Measurements from ENCODE around the gene NIF3L1. TPM values are rescaled to one million over a fixed set of nuclear protein-coding genes. Genes with fewer than 3 reads are reported as not detected.

Gene NIF3L1
- total RNA-seq, 4 donors from 2014 or later, result 17.0 to 28.7 (median 22.4) TPM

- TF ChIP-seq POLR2A (IDR thresholded peaks at IDR 0.05) (no peak), CTCF (IDR thresholded peaks at IDR 0.05 in 4 of 5, conservative IDR thresholded peaks at IDR 0.05 in 1 of 5) (no peak)
- Histone ChIP-seq H3K27ac (no peak overlapping the region), H3K36me3 (peaks cover 0 to 16% of the 10 kb centered on the region in 2 donors), H3K4me3 (no peak overlapping the region), H3K27me3 (no peaks in the 10 kb centered on the region), H3K9me3 (no peaks in the 10 kb centered on the region), H3K4me1 (peaks cover 10 to 13% of the 10 kb centered on the region in 2 donors)
- DNase-seq (no peak), ATAC-seq (no peak)
- in situ Hi-C loops (cut with MboI; ENCODE audit: low sequenced_read_pairs in 4 of 4), result loop anchor here in 2 of 4 donors (5.0 to 10.0 kb wide), 2 partner anchors 54 to 57 kb away; partner anchors contain the start of gene BZW1 (in 2 of the 2)
- intact Hi-C loops (cut with DNase I; ENCODE audit: low total_unique reads), result loop anchor here (10.0 kb wide), 1 partner anchor 1506 kb away; the partner anchor contains the start of gene BMPR2
Measured at GRCh38 chr2:200869014-200869413, 20.2 kb upstream of the NIF3L1 start.

- Histone ChIP-seq H3K27ac (no peak overlapping the region), H3K9me3 (no peaks in the 10 kb centered on the region), H3K27me3 (no peaks in the 10 kb centered on the region), H3K4me3 (no peak overlapping the region), H3K36me3 (peaks cover 0 to 33% of the 10 kb centered on the region in 2 donors), H3K4me1 (peaks cover 0 to 8% of the 10 kb centered on the region in 2 donors)
- DNase-seq (no peak), ATAC-seq (no peak)
- intact Hi-C loops (cut with DNase I; ENCODE audit: low total_unique reads), result no loop called here
- TF ChIP-seq CTCF (IDR thresholded peaks at IDR 0.05 in 4 of 5, conservative IDR thresholded peaks at IDR 0.05 in 1 of 5) (no peak), POLR2A (IDR thresholded peaks at IDR 0.05) (no peak)
- in situ Hi-C loops (cut with MboI; ENCODE audit: low sequenced_read_pairs in 4 of 4), result no loop called here
Measured at GRCh38 chr2:200871151-200871550, 18.0 kb upstream of the NIF3L1 start.

GRCh38 chr2:200873560-200873959 is 15.6 kb upstream of the NIF3L1 start:
- intact Hi-C loops (cut with DNase I; ENCODE audit: low total_unique reads), result no loop called here
- TF ChIP-seq CTCF (IDR thresholded peaks at IDR 0.05 in 4 of 5, conservative IDR thresholded peaks at IDR 0.05 in 1 of 5) (no peak), POLR2A (IDR thresholded peaks at IDR 0.05) (no peak)
- peaks cover 0 to 40% of the 10 kb centered on the region in 2 donors for H3K36me3 ChIP-seq

GRCh38 chr2:200877443-200877842 is 11.7 kb upstream of the NIF3L1 start:
- Histone ChIP-seq H3K4me1 (no peaks in the 10 kb centered on the region), H3K4me3 (no peak overlapping the region), H3K27ac (no peak overlapping the region), H3K27me3 (no peaks in the 10 kb centered on the region), H3K36me3 (peaks cover 0 to 69% of the 10 kb centered on the region in 2 donors), H3K9me3 (no peaks in the 10 kb centered on the region)
- intact Hi-C loops (cut with DNase I; ENCODE audit: low total_unique reads), result no loop called here
- ATAC-seq (no peak), DNase-seq (no peak)
- in situ Hi-C loops (cut with MboI; ENCODE audit: low sequenced_read_pairs in 4 of 4), result no loop called here
- TF ChIP-seq POLR2A (IDR thresholded peaks at IDR 0.05) (no peak), CTCF (IDR thresholded peaks at IDR 0.05 in 4 of 5, conservative IDR thresholded peaks at IDR 0.05 in 1 of 5) (no peak)

More at GRCh38 chr2:200873560-200873959, 15.6 kb upstream of the NIF3L1 start:
- Histone ChIP-seq H3K27me3 (no peaks in the 10 kb centered on the region), H3K4me1 (no peaks in the 10 kb centered on the region), H3K4me3 (no peak overlapping the region), H3K27ac (no peak overlapping the region), H3K9me3 (no peaks in the 10 kb centered on the region)
- ATAC-seq, result no peak
- DNase-seq, result no peak
- in situ Hi-C loops (cut with MboI; ENCODE audit: low sequenced_read_pairs in 4 of 4), result no loop called here
